NCI-H1436 (cell line): ENCODE data around the gene SLC25A1.

Experiments
- DNase-seq: peaks from one replicate; lab custom pipeline; 2025; lab: John Stamatoyannopoulos, UW

SLC25A1 gene

DNA sequence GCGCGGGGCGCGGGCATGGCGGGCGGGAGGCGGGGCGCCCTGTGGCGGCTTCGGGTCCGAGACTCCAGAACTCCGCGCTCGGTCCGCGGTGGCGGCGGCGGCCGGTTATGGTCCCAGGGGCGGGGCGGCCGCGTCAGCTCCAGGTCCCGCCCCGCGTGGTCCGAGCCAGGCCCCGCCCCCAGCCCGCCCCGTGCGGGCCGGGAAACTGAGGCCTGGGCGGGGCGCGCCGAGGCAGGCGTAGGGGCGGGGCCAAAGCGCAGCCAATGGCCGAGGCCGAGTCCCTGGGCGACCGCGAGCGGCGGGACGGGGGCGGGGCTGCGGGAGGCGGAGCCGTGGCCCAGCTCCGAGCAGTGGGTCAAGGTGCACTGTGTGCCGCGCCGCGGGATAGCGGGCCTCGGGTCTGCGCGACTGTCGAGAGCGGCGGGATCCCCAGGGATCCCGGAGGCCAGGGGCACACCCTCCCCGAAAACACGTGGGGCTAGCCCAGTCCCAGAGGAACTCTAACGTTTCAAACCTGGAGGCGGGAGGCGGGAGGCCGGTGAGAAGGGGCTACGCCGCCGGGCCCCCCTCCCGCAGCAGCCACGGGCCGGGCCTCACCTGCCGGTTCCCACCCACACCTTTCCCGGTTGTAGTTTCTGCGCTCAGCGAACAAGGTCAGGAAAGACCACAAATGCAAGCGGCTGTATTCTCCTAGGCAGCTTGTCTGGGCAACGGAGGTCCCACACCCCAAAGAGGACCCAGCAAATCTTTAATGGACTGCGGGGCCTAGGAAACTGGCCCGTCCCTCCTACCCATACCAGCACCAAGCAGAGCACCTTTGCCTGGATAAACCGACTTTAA is at the start of gene SLC25A1:
Gene SLC25A1, minus strand, starts transcription at position 80 of the 840 bp plus-strand sequence. Its CDS starts 63 bp downstream, at position 17.
- DNase-seq = peak; percentile 79

DNA sequence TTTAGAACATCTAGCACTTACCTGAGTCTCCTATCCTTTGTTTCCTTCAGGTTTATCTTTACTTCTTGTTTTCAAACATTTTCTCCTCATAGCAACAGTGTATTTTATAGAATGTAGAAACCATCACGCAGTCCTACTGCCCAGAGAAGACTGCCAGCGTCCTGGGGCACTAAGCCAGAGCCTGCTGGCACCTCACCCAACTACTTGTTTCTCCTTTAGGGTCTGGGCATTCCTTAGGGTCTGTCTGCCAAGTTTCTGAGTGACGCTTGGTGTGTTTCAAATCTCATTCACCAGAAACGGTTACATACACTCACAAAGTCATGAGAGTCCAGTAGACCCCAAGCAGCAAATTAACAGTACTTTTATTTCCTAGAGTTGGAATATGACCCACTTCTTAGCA is 49.6 kb upstream of the SLC25A1 start:
- no peak for DNase-seq

DNA sequence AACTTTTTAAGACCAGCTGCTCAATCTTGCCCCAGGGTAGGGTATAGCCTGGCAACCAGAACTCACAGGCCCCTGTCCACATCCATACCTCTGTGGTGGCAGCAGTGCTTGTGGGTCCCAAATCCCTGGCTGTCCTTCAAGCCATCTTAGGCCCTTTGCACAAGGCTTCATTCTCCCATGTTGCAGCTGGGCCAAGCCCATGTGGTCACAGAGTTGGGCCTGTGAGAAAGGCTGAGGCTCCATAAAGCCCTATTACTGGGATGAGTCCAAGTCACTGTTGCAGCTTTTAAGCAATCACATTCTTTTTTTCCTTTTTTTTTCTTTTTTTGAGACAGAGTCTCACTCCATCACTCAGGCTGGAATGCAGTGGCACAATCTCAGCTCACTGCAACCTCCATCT is 47.9 kb upstream of the SLC25A1 start:
- DNase-seq = no peak

DNA sequence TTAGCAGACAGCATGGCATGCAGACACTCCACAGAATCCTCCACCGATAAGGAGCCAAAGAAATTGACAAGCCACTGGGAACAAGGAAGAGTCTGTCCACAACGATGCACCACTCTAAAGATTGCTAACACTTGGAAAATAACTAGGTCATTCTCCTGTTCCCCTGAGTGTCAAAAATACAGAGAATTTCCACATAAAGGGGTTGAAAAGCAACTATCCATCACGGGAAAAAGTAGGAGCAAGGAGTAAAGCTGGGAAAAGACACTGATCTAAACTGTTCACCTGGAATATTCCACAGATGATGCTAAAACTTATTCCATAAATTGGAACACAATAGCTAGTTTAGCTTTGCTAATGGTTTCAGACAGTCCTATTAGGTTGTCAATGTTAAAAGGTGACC is 47.0 kb upstream of the SLC25A1 start:
- no peak for DNase-seq

DNA sequence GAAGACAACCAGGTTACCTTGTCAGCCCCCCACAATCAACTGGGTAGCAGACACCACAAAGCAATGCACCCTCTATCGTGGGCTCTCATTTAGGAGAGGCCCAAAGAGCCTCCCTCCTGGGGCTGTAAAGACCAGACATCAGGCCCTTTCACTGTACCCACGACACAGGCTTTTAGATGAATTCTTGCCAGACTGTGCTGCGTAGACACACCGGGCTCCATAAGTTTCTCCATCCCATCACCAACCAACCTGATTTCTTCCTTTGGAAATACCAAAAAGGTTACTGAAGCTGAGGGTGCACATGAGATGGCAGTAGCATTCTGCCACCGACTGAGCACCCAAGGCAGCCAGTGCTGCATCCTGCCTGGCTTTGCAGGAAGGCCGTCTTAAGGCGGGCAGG is 46.4 kb upstream of the SLC25A1 start:
- no peak for DNase-seq

DNA sequence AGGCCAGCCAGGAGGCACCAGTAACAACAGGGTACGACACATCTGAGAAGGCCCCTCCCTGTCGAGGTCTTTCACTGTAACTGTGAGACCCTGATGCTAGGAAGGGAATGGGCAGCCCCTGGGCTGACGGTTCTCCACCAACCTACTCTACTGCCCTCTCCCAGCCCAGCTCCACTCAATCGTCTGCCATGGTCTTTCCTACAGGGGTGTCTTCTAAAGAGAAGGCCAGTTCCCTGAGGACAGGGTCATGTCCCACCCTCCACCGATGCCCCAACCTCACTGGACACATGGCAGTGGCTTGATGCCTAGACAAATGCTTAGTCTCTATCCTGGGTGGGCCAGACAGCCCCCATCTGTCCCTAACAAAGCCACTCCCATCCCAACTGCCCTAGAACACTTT is 46.0 kb upstream of the SLC25A1 start:
- no peak for DNase-seq

DNA sequence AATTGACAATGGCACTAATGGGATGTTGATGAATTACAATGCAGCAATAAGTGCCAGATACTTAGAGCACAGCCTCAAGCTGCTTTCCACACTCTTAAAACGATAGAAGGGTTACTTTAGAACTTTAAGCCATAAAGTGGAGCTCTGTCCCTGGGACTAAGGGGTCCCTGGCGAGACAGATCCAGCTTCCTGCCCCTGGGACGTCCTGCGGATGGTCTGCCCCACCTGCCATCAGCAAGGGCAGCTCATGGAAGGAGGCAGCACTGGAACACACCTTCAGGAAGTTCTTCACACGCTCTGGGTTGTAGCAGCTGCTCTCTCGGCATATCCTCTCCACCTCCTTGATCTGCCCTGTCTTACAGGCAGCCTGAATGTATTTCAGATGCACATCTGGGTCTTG is 45.1 kb upstream of the SLC25A1 start:
- DNase-seq = no peak

DNA sequence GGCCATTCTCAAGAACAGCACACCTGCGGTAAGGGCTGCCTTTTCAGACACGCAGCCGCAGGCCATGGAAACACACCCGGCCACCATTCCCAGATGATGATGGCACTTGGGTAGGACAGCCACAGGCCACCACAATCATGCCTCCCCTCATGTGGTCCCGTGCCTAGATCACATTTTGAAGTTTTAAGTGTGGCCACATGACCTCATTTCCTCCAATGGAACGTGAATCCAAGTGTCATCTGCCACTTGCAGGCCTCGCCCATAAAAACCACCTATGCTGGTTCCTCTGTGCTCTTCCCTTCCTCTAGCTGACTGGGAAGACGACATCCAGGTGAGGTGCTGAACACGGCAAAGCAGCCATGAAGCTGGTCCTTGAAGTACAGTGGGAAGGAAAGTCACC is 44.6 kb upstream of the SLC25A1 start:
- no peak for DNase-seq

DNA sequence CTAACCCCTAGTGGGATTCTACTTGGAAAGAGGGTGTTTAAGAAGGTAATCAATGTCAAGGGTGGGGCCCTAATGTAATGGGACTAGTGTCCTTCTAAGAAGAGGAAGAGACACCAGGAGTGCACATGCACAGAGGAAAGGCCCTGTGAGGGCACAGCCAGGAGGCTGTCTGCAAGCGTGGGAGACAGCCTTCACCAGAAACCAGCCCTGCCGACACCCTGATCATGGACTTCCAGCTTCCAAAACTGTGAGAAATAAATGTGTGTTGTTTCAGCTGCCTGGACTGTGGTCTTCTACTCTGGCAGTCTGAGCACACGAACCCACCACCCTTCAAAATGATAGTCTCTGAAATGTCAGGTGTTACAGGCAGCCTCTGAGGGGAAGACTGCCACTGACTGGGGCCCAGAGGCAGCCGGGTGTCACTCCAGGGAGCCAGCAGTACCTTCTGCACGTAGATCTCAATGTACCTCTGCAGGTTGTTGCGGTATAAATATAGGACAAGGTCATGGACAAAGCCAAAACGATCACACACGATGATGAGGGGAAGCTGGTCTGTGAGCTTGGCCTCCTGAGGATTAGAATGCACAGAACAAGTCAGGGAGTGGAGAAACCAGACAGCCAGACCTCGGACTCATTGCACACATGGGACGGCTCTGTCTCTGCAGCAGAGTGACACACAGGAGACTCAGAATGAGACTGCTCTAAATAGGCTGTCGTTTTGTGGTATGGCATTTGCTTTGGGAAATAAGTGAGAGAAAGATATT is 43.9 kb upstream of the SLC25A1 start:
- DNase-seq = no peak

DNA sequence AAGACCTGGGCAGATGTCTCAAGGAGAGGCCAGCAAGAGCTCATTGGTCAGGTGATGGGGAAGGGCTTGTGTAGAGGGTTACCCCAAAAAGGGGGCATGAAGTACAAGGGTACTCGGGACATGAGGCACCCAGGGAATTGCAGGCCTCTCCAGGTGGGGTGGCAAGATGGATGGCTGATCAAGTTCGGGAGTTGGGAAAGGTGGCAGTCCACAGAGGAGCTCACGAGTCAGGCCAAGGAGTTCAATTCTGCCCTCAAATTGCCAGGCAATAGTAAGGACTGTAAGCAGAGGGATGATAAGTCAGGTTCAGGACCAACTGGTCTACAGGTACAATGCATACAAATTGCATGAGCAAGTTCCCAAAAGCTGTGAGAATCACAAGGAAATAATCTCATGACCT is 42.3 kb upstream of the SLC25A1 start:
- DNase-seq = no peak

DNA sequence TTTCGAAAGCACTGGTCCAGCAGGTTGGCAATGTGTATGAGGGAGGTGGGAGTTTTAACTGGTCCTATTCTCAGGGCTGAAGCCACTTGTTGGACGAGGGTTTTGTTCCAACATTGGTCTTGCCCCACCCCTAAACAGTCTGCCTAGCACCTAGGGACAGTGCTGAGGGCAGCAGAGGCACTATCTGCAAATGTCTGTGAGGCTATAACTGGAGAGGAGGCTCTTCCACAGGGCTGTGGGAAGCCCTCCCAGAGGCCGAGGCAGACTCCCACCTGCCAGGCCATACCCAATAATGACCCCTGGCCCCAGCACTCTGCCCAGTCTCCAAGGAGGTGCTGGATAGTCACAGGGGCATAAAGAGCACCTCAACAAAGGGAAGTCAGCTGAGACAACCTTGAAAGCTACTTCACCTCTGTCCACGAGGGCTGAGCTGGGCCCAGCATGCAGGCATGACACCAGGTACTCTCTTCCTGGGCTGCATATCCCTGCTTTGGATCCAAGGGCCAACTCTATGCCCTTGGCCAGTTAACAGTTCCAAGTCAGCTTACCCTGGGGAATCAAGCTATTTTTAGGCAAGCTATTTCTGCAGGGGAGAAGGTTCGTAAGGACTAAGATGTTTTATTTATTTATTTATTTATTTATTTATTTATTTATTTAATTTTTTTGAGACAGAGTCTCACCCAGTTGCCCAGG is 40.2 kb upstream of the SLC25A1 start:
- DNase-seq = no peak

DNA sequence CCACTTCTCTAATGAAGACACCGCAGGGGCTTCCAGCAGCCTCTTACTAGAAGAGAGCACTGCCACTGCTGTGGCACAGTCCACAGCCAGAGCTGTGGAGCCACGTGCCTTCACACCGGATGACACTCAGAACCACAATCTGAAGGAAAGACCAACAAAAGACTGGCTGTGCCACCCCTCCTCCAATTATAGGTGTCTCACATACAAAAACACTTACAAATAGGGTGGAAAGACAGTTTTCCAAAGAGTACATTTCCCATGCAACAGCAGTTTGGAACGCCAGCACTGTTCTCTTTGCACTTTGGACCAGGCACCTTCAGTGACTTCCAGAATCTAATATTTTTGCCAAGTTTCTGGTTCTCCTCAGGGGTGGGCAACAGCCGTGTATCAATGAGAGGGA is 38.0 kb upstream of the SLC25A1 start:
- no peak for DNase-seq

DNA sequence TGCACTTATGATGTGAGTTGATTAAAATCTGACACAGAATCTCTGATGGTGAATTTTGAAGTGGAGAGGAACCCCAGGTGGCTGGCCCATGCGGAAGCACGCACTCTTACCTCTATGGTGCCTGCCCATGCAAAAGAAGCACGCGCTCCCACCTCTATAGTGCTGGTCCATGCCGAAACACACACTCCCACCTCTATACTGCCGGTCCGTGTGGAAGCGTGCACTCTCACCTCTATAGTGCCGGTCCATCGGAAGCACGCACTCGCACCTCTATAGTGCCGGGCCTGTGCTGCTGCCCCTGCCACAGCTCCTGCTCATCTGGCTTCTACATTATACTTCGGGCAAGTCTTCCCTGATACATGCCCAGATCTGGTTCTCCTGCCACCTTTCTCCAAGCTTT is 36.8 kb upstream of the SLC25A1 start:
- no peak for DNase-seq

DNA sequence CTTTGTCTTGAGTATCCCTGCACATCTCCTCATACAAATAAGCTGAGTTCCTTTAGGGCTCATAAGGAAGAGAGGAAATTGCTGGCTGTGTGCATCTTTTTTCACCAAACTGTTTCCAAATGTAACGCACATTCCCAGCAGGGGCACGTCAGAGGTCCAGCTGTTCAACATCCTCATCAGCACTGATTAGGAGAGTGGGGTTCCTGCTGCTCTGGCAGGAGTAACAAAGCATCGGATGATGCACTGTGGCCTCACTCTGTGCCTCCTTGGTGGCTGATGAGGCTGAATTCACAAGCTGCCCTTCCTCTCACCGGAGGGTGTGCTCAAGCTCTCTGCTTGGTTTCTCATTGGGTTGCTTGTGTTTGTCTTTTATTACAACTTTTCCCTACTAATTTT is 35.5 kb upstream of the SLC25A1 start:
- no peak for DNase-seq

DNA sequence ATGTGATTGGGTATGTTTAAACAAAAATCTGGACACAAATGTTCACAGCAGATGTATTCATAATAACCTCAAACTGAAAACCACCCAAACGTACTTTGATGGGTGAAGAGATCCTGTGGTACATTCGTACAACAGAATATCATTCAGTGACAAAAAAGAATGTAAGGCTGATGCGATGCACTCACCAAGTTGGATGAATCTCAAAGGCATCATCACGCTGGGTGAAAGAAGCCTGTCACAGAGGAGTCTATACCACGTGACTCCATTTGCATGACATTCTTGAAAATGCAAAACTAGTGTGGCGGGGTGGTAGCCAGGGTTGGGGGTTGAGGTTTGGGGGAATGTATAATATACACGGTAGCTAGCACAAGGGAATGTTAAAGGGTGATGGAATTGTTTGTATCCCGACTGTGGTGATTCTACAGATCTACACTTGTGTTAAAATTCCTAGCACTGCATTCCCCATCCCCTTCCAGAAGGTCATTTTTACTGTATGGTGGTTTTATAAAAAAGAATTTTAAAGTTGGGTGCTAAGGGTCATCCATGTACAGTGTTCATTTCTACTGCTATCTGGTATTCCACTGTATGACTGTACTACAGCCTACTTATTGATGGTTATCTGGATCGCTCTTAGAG is 35.0 kb upstream of the SLC25A1 start:
- DNase-seq = no peak

DNA sequence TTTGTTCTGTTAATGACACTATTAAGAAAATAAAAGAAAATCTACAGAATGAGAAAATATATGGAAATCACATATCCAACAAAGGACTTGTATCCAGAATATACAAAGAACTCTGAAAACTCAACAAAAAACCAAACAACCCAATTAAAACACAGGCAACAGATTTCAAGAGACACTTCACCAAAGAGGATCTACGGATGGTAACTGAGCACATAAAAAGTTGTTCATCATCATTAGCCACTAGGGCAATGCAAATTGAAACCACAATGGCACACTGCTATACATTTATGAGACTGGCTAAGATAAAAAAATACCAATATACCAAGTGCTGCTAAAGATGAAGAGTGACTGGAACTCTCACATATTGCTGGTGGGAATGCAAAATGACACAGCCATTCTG is 34.5 kb upstream of the SLC25A1 start:
- DNase-seq = no peak

DNA sequence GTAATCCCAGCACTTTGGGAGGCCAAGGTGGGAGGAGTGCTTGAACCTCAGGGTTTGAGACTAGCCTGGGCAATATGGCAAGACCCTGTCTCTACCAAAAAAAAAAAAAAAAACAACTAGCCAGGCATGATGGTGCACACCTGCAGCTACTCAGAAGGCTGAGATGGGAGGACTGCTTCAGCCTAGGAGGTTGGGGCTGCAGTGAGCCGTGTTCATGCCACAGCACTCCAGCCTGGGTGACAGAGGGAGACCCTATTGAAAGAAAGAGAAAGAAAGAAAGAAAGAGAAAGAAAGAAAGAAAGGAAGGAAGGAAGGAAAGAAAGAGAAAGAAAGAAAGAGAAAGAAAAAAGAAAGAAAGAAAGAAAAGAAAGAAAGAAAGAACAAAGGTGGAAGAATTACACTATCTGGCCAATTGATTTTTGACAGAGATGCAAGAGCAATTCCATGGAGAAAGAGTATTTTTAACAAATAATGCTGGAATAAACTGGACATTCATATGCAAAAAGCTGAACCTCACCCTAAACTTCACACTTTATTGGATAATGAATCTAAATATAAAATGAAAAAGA is 33.9 kb upstream of the SLC25A1 start:
- no peak for DNase-seq

DNA sequence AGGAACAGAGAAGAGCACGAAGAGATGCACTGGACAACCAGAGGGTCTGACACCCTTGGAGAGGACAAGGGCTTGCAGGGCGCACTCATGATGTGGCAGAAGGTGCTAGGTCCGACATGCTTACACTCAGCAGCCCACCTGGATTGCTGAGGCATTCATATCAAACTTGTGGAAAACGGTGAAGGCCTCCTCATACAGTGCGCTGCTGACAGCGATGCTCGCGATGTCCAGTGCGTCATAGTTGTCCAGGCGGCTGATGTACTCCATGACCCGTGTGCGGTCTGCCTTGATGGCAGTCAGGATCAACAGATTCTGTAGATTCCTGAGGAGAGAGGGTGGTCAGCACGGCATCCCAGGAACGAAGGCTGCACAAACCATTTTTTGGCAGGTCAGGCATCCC is 31.7 kb upstream of the SLC25A1 start:
- DNase-seq = no peak

DNA sequence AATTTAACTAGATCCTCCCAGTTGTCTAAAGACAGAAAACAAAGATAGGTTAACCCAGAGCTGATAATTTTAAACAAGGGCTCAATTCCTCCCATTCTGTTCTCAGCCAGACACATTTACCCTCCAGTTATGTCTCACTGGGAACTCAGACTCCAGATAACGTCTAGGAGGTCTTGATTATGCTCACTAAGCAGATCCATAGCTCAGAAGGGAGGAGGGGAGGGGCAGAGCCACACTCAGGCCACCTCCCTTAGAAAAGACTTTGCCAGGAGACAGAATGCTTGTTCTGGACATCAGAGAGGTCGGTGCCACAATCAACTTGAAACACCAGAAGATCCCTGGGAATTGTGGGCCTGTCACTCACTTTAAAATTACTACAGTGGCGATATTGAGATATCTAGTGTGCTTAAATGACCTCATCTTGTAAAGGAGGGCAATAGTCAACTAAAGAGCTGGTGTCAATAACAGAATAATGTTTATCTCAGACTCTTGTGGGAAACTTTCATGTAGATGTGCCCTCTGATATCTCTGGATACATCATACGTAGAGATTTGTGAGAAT is 29.8 kb upstream of the SLC25A1 start:
- no peak for DNase-seq

DNA sequence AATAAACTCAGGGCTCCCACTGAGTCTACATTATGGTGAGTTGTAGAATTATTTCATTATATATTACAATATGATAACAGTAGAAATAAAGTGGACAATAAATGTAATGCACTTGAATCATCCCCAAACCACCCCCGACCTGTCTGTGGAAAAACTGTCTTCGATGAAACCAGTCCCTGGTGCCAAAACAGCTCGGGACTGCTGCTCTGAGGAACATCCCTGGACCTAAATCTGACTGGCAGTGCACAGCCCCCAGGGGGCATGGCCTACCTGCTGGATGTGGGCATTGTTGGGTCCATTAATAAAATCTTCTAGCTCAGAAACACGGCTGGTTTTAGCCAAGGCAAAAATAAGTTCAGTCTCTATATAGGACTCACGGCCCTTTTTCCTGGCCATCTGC is 29.3 kb upstream of the SLC25A1 start:
- no peak for DNase-seq

DNA sequence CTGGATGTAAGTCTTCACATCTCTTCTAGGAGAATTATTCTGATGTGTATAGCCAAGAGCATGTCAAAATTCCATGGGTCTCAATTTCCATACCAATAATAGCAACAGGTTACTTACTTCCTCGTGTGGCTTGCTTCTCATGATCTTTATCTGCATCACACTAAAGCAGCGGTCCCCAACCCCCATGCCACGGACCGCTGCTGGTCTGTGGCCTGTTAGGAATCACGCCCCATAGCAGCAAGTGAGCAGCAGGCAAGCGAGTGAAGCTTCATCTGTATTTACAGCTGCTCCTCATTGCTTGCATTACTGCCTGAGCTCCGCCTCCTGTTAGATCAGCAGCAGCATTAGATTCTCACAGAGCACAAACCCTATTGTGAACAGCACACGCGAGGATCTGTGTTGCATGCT is 28.9 kb upstream of the SLC25A1 start:
- DNase-seq = no peak

DNA sequence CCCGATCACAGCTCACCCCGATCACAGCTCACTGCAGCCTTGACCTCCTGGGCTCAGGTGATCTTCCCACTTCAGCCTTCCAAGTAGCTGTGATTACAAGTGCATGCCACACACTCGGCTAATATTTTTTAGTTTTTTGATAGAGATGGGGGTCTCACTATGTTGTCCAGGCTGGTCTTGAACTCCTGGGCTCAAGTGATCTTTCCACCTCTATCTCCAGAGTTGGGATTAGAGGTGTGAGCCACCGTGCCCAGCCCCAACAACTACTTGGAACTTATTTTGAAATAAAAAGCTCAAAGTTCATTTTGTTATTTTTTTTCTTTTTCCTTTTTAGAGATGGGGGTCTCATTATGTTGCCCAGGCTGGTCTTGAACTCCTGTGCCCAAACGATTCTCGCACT is 27.8 kb upstream of the SLC25A1 start:
- DNase-seq = no peak
